DOHH2 (cell line): ENCODE results near the gene CGNL1.

ENCODE experiments used
- H3F3A ChIP-seq: fragments of 200-600 bp; sonication (generic), shearing (Covaris generic); 2 replicates; pipeline ENCODE4 v1.6.0; 2016; ENCODE audit warnings: antibody characterized with exemption, mild to moderate bottlenecking; ENCODE audit not compliant: control insufficient read depth, insufficient read depth
- H3K27ac ChIP-seq: fragments of 200-600 bp; sonication (generic); 2 replicates; pipeline ENCODE4 v1.5.1; 2014; ENCODE audit warnings: low read depth, mild to moderate bottlenecking, low read length, moderate library complexity
- H3K27me3 ChIP-seq: fragments of 200-600 bp; sonication (generic); 2 replicates; pipeline ENCODE4 v1.6.1; 2014; ENCODE audit warnings: mild to moderate bottlenecking, low read length, mixed read lengths; ENCODE audit not compliant: control insufficient read depth
- H3K36me3 ChIP-seq: fragments of 200-600 bp; sonication (generic); 2 replicates; pipeline ENCODE4 v1.6.1; 2014; ENCODE audit warnings: mild to moderate bottlenecking, low read length, moderate library complexity, mixed read lengths; ENCODE audit not compliant: control insufficient read depth
- H3K4me1 ChIP-seq: fragments of 200-600 bp; sonication (generic); 2 replicates; pipeline ENCODE4 v1.6.1; 2014; ENCODE audit warnings: mild to moderate bottlenecking, low read length, mixed read lengths; ENCODE audit not compliant: control insufficient read depth
- H3K4me2 ChIP-seq: fragments of 200-600 bp; sonication (generic); 2 replicates; pipeline ENCODE4 v1.6.0; 2014; ENCODE audit warnings: mild to moderate bottlenecking, low read length, moderate library complexity
- H3K4me3 ChIP-seq: fragments of 200-600 bp; sonication (generic); 2 replicates; pipeline ENCODE4 v1.5.1; 2014; ENCODE audit warnings: mild to moderate bottlenecking, low read length, mixed read lengths
- H3K79me2 ChIP-seq: fragments of 200-600 bp; sonication (generic); 2 replicates; pipeline ENCODE4 v1.6.1; 2014; ENCODE audit warnings: mild to moderate bottlenecking, low read length, mixed read lengths; ENCODE audit not compliant: control insufficient read depth
- H3K9me2 ChIP-seq: fragments of 200-600 bp; sonication (generic); replicated peaks from 2 replicates; pipeline ENCODE4 v1.6.1; 2014; ENCODE audit warnings: mild to moderate bottlenecking, low read length, mixed read lengths; ENCODE audit not compliant: control insufficient read depth
- H3K9me3 ChIP-seq: fragments of 200-600 bp; sonication (generic); 2 replicates; pipeline ENCODE4 v1.6.1; 2014; ENCODE audit warnings: antibody characterized with exemption, low read length, mixed read lengths; ENCODE audit not compliant: control insufficient read depth, insufficient read depth
- H4K20me1 ChIP-seq: fragments of 200-600 bp; sonication (generic); 2 replicates; pipeline ENCODE4 v1.6.0; 2014; ENCODE audit warnings: low read depth, mild to moderate bottlenecking, antibody characterized with exemption, low read length, moderate library complexity; ENCODE audit not compliant: control insufficient read depth, insufficient read depth
- CTCF ChIP-seq: fragments of 200-600 bp; sonication (generic); IDR thresholded peaks from one replicate; pipeline ENCODE4 v1.5.1; 2014; ENCODE audit warnings: antibody characterized with exemption, mild to moderate bottlenecking, low read depth, low read length; ENCODE audit not compliant: poor library complexity, severe bottlenecking
- EZH2phosphoT487 ChIP-seq: fragments of 200-600 bp; sonication (generic); IDR thresholded peaks from 2 replicates; pipeline ENCODE4 v1.6.1; 2017; ENCODE audit warnings: borderline replicate concordance, mild to moderate bottlenecking, antibody characterized with exemption, low read length, moderate library complexity, mixed read lengths

CGNL1 gene

DNA sequence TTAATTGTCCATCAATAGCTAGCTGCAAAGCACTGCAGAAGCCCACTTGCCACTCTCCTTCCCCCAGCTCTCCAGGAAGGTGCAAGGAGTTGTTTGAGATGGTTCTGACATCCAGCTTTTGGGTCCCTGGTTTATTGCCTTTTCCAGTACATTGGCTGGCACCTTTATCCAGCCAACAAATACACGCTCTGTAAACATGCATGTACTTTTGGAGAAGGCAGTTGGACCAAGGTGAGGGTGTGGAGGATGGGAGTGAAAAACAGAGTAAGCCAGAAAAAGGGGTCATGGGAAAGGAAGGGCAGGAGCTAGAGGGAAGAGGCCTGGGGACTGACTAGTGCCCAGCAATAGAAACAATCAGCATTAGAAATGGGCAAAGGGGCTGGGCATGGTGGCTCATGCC is 102.7 kb downstream of the CGNL1 start:
- Histone ChIP-seq H3K4me2 (no peak overlapping the region), H3F3A (no peaks in the 10 kb centered on the region), H4K20me1 (no peaks in the 10 kb centered on the region), H3K27me3 (peaks cover 5% of the 10 kb centered on the region; the same call in 1 of the 2 replicates), H3K9me2 (no peaks in the 10 kb centered on the region), H3K27ac (no peak overlapping the region), H3K9me3 (no peaks in the 10 kb centered on the region), H3K79me2 (no peaks in the 10 kb centered on the region), H3K4me3 (no peak overlapping the region), H3K4me1 (no peaks in the 10 kb centered on the region), H3K36me3 (no peaks in the 10 kb centered on the region)
- TF ChIP-seq CTCF (no peak), EZH2phosphoT487 (no peak)

DNA sequence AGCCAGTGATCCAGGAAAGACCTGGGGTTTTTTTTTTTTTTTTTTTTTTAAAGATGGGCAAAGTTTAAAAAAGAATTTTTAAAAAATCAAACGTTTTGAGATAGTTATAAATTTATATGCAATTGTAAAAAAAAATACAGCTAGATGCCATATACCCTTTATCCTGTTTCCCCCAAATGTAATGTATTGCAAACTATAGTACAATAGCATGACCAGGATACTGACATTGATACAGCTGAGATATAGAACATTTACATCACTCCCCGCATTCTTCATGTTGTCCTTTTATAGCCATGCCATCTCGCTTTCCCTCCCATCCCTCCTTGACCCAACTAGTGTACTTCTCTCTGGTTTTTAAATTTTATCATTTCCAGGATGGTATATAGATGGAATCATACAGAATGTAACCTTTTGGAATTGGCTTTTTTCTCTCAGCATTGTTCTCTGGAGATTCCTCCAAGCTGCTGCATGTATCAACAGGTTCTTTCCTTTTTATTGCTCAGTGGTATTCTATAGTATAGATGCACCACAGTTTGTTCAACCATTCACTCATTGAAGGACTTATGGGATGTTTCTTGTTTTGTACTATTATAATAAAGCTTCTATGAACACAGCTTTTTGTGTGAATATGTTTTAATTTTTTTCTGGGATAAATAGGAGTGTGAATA is 104.9 kb downstream of the CGNL1 start:
- H3K9me2 ChIP-seq: no peaks in the 10 kb centered on the region
- no peaks in the 10 kb centered on the region for H3F3A ChIP-seq
- no peak overlapping the region for H3K27ac ChIP-seq
- H3K79me2 ChIP-seq: no peaks in the 10 kb centered on the region
- TF ChIP-seq CTCF (no peak), EZH2phosphoT487 (no peak)
- H3K4me3 ChIP-seq: no peak overlapping the region
- no peaks in the 10 kb centered on the region for H4K20me1 ChIP-seq
- H3K4me2 ChIP-seq: no peak overlapping the region
- no peaks in the 10 kb centered on the region for H3K36me3 ChIP-seq
- H3K27me3 ChIP-seq: peaks cover 5% of the 10 kb centered on the region; the same call in 1 of the 2 replicates
- H3K4me1 ChIP-seq: no peaks in the 10 kb centered on the region
- no peaks in the 10 kb centered on the region for H3K9me3 ChIP-seq

GRCh38 chr15:57485869-57486268 is 109.6 kb downstream of the CGNL1 start:
- Histone ChIP-seq H3K27ac (no peak overlapping the region), H3K9me2 (no peaks in the 10 kb centered on the region), H4K20me1 (no peaks in the 10 kb centered on the region), H3F3A (no peaks in the 10 kb centered on the region), H3K4me1 (no peaks in the 10 kb centered on the region), H3K27me3 (peaks cover 11% of the 10 kb centered on the region; the same call in 1 of the 2 replicates), H3K79me2 (no peaks in the 10 kb centered on the region), H3K4me3 (no peak overlapping the region), H3K9me3 (no peaks in the 10 kb centered on the region; the same call in 1 of the 2 replicates), H3K4me2 (no peak overlapping the region), H3K36me3 (no peaks in the 10 kb centered on the region)
- TF ChIP-seq EZH2phosphoT487 (no peak), CTCF (no peak)
